SK-N-SH (cell line): Measurements from ENCODE around the gene GSG1L. TPM values are rescaled to one million over a fixed set of nuclear protein-coding genes. Genes with fewer than 3 reads are reported as not detected.

ENCODE experiments used
- CTCF ChIA-PET: fragments of 300-600, 350-600 bp; formaldehyde crosslinking; extraction: SDS; loops from one replicate; lab custom pipeline; 2021; lab: Yijun Ruan, JAX
- POLR2A ChIA-PET: fragments of 350-600 bp; sonication (Branson Sonifier 250); formaldehyde crosslinking; extraction: SDS; loops from one replicate; lab custom pipeline; 2020; ENCODE audit warnings: antibody characterized with exemption, inconsistent platforms; lab: Yijun Ruan, JAX
- DNase-seq: peaks from one replicate; pipeline ENCODE4 v3.0.0; 2012
- H2AFZ ChIP-seq: fragments of 200-600 bp; sonication (generic); 2 replicates; pipeline ENCODE4 v1.8.1; 2016; ENCODE audit warnings: antibody characterized with exemption, mild to moderate bottlenecking, low read depth
- H3F3A ChIP-seq: fragments of 200-600 bp; sonication (generic); replicated peaks from 2 replicates; pipeline ENCODE3; 2016; ENCODE audit warnings: antibody characterized with exemption, mild to moderate bottlenecking; ENCODE audit not compliant: insufficient read depth
- H3K27ac ChIP-seq, 2 experiments: fragments of 200-500 bp in 1 of 2; fragments of 200-600 bp in 1 of 2; sonication (Bioruptor generic) in 1 of 2; sonication (generic), shearing (Covaris generic) in 1 of 2; 2 replicates each; pipeline versions ENCODE4 v1.5.1 to v1.6.1; 2014 to 2016; ENCODE audit warnings: low read depth in 2 of 2, inconsistent platforms in 1 of 2, low read length in 1 of 2, mild to moderate bottlenecking in 1 of 2, mixed read lengths in 1 of 2
- H3K27me3 ChIP-seq: fragments of 200-600 bp; sonication (generic), shearing (Covaris generic); 2 replicates; pipeline ENCODE4 v1.6.1; 2016; ENCODE audit warnings: mixed run types; ENCODE audit not compliant: insufficient read depth
- H3K36me3 ChIP-seq, 2 experiments: fragments of 200-500 bp in 1 of 2; fragments of 200-600 bp in 1 of 2; sonication (Bioruptor generic) in 1 of 2; sonication (generic) in 1 of 2; replicated peaks in 1 of 2; 2 replicates each; pipeline versions ENCODE3 to v1.5.1; 2014 to 2016; ENCODE audit warnings: low read length in 1 of 2, mild to moderate bottlenecking in 1 of 2; ENCODE audit not compliant: insufficient read depth in 2 of 2, control insufficient read depth in 1 of 2
- H3K4me1 ChIP-seq, 2 experiments: fragments of 200-500 bp in 1 of 2; fragments of 200-600 bp in 1 of 2; sonication (Bioruptor generic) in 1 of 2; sonication (generic), shearing (Covaris generic) in 1 of 2; 2 replicates each; pipeline versions ENCODE4 v1.5.1 to v1.6.1; 2014 to 2016; ENCODE audit warnings: low read depth in 1 of 2, low read length in 1 of 2, mixed run types in 1 of 2; ENCODE audit not compliant: insufficient read depth in 2 of 2, control insufficient read depth in 1 of 2
- H3K4me2 ChIP-seq: fragments of 200-600 bp; sonication (generic), shearing (Covaris generic); 2 replicates; pipeline ENCODE4 v1.6.1; 2017; ENCODE audit warnings: mixed run types
- H3K4me3 ChIP-seq, 2 experiments: fragments of 200-500 bp in 1 of 2; fragments of 200-600 bp in 1 of 2; sonication (Bioruptor generic) in 1 of 2; sonication (generic), shearing (Covaris generic) in 1 of 2; 2 replicates each; pipeline versions ENCODE4 v1.5.1 to v1.8.1; 2014 to 2016; ENCODE audit warnings: low read depth in 2 of 2, inconsistent platforms in 1 of 2, low read length in 1 of 2, mild to moderate bottlenecking in 1 of 2, mixed read lengths in 1 of 2, moderate library complexity in 1 of 2
- H3K79me2 ChIP-seq: fragments of 200-600 bp; sonication (generic); 2 replicates; pipeline ENCODE4 v1.8.1; 2017; ENCODE audit warnings: mild to moderate bottlenecking; ENCODE audit not compliant: insufficient read depth
- H3K9ac ChIP-seq: fragments of 200-600 bp; sonication (generic); 2 replicates; pipeline ENCODE4 v1.6.1; 2017; ENCODE audit warnings: mixed run types
- H3K9me2 ChIP-seq: fragments of 200-600 bp; sonication (generic); 2 replicates; pipeline ENCODE4 v1.6.1; 2017; ENCODE audit warnings: mixed run types
- H3K9me3 ChIP-seq: fragments of 200-600 bp; sonication (generic); 2 replicates; pipeline ENCODE4 v1.6.1; 2017; ENCODE audit warnings: mixed run types, mild to moderate bottlenecking, moderate library complexity
- H4K20me1 ChIP-seq: fragments of 200-600 bp; sonication (generic); 2 replicates; pipeline ENCODE4 v1.6.1; 2017; ENCODE audit warnings: mild to moderate bottlenecking, mixed run types; ENCODE audit not compliant: insufficient read depth
- EP300 ChIP-seq, 2 experiments: IDR thresholded peaks; 2 replicates each; pipeline versions ENCODE4 v1.4.0 to v1.6.1; 2012; ENCODE audit warnings: borderline replicate concordance in 1 of 2, low read depth in 1 of 2, low read length in 1 of 2
- EZH2phosphoT487 ChIP-seq: fragments of 200-600 bp; sonication (generic); IDR thresholded peaks from 2 replicates; pipeline ENCODE4 v1.6.1; 2017; ENCODE audit warnings: low read depth, mixed run types, mild to moderate bottlenecking, antibody characterized with exemption, moderate library complexity, borderline replicate concordance
- GABPA ChIP-seq: IDR thresholded peaks from 2 replicates; pipeline ENCODE4 v1.4.0; 2012; ENCODE audit warnings: low read depth, mild to moderate bottlenecking
- JUND ChIP-seq: IDR thresholded peaks from 2 replicates; pipeline ENCODE4 v1.4.0; 2012
- RXRA ChIP-seq: IDR thresholded peaks from 2 replicates; pipeline ENCODE4 v1.4.0; 2012; ENCODE audit warnings: low read depth, mild to moderate bottlenecking, borderline replicate concordance
- TAF1 ChIP-seq: IDR thresholded peaks from 2 replicates; pipeline ENCODE4 v1.6.1; 2012; ENCODE audit warnings: low read depth, mild to moderate bottlenecking, low read length, moderate library complexity, borderline replicate concordance
- WGBS: methylation state at CpG from one replicate; pipeline ENCODE4 v1.1.6; 2017; ENCODE audit warnings: low lambda C conversion rate; 5-methylcytosine and 5-hydroxymethylcytosine counted together
- polyA plus RNA-seq, 3 experiments: library from polyadenylated mRNA; depleted of rRNA; stranded (reverse); fragments of >200 nt; gene quantifications; 2 replicates each; pipeline ENCODE4 v1.2.3, GENCODE V29; 2012
- TF ChIP-seq, protein P1 (sequence below): IDR thresholded peaks from 2 replicates; pipeline ENCODE4 v1.4.0; 2012; ENCODE audit warnings: low read depth, borderline replicate concordance
- TF ChIP-seq, protein P2 (sequence below): fragments of 200-600 bp; sonication (generic); IDR thresholded peaks from 2 replicates; pipeline ENCODE4 v1.6.1; 2017; ENCODE audit warnings: antibody characterized with exemption, mild to moderate bottlenecking, moderate library complexity

The GSG1L gene
- polyA plus RNA-seq, 1 of the 3 experiments (the other 2 are of a cell fraction): not detected

DNA sequence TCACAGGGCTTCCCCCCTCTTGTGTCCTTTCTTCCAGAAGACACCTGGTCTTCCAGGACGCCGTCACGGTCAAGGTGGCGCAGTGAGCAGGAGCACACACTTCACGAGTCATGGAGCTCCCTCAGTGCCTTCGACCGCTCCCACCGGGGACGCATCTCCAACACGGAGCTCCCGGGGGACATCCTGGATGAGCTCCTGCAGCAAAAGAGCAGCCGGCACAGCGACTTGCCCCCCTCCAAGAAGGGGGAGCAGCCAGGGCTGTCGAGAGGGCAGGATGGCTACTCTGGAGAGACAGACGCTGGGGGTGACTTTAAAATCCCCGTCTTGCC, 314.0 kb downstream of the GSG1L start:
- H3F3A ChIP-seq: no peaks in the 10 kb centered on the region
- peaks cover 3 to 18% of the 10 kb centered on the region in 2 experiments for H3K36me3 ChIP-seq
- DNase-seq: no peak
- H3K9me3 ChIP-seq: no peaks in the 10 kb centered on the region
- no peaks in the 10 kb centered on the region for H3K27me3 ChIP-seq
- no peak overlapping the region for H2AFZ ChIP-seq
- CTCF ChIA-PET: interaction anchor here (0.6 to 1.2 kb wide), 3 partner anchors 10 to 361 kb away, joined by 3 to 4 read pairs (median 3); no protein-coding TSS in a partner anchor
- TF ChIP-seq EZH2phosphoT487 (no peak), TAF1 (no peak), RXRA (no peak), EP300 (IDR thresholded peaks at IDR 0.05; ENCODE audit: borderline replicate concordance in 1 of 2, low read depth in 1 of 2, low read length in 1 of 2) (no peak), JUND (no peak)
- H3K4me3 ChIP-seq: no peak overlapping the region
- no peaks in the 10 kb centered on the region for H3K4me1 ChIP-seq
- H3K79me2 ChIP-seq: no peaks in the 10 kb centered on the region
- 98% methylated on average over 16 of the region's 16 CpGs for WGBS
- H4K20me1 ChIP-seq: no peaks in the 10 kb centered on the region
- no peaks in the 10 kb centered on the region for H3K9me2 ChIP-seq
- no peak overlapping the region for H3K27ac ChIP-seq
- H3K4me2 ChIP-seq: no peak overlapping the region
- POLR2A ChIA-PET: no interaction called here
- H3K9ac ChIP-seq: no peak overlapping the region

DNA sequence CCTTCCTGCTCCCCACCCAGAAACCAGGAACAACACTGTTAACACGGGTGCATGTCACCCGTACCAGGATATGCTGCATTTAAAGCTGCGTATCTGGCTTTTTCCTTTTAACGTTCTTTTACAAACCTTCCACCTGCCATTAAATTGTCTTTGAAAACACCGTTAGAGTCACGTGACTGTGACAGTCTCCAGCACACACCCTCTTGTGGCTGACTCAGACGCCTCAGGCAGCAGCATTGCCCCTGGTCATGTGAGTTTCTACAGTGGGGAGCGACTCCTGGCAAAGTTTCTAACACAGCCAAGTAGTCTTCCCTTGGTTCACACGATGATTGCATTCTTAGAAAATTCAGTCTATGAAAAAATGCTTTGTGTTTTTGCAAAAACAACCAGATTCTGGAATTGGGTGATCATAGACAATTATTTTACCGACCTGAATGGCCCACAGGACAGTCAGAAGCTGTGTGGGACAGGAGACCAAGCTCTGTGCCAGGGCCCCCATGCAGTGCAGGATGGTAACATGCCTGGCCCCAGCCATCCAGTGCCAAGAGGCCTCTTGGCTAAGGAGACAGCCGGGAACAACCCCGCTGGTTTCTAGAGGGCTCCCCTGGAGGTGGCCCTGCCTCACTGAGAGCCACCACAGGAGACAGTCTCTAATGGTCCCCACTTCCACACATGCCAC, 314.5 kb downstream of the GSG1L start:
- Histone ChIP-seq H3K79me2 (no peaks in the 10 kb centered on the region), H4K20me1 (no peaks in the 10 kb centered on the region), H3F3A (no peaks in the 10 kb centered on the region), H2AFZ (no peak overlapping the region), H3K36me3 (peaks cover 6 to 14% of the 10 kb centered on the region in 2 experiments), H3K9me3 (no peaks in the 10 kb centered on the region), H3K4me3 (no peak overlapping the region; a peak in 1 of 4 replicates), H3K27me3 (no peaks in the 10 kb centered on the region), H3K4me1 (no peaks in the 10 kb centered on the region), H3K27ac (no peak overlapping the region), H3K4me2 (no peak overlapping the region), H3K9me2 (no peaks in the 10 kb centered on the region), H3K9ac (no peak overlapping the region)
- ChIA-PET POLR2A (no interaction called here), CTCF (interaction anchor here (1.0 to 1.2 kb wide), 2 partner anchors 10 to 135 kb away, joined by 3 read pairs; no protein-coding TSS in a partner anchor)
- no peak for DNase-seq
- 73% methylated on average over 10 of the region's 12 CpGs for WGBS
- TF ChIP-seq, protein P1, sequence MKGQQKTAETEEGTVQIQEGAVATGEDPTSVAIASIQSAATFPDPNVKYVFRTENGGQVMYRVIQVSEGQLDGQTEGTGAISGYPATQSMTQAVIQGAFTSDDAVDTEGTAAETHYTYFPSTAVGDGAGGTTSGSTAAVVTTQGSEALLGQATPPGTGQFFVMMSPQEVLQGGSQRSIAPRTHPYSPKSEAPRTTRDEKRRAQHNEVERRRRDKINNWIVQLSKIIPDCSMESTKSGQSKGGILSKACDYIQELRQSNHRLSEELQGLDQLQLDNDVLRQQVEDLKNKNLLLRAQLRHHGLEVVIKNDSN: peak; percentile 76
- TF ChIP-seq GABPA: no peak
- TF ChIP-seq, protein P2, sequence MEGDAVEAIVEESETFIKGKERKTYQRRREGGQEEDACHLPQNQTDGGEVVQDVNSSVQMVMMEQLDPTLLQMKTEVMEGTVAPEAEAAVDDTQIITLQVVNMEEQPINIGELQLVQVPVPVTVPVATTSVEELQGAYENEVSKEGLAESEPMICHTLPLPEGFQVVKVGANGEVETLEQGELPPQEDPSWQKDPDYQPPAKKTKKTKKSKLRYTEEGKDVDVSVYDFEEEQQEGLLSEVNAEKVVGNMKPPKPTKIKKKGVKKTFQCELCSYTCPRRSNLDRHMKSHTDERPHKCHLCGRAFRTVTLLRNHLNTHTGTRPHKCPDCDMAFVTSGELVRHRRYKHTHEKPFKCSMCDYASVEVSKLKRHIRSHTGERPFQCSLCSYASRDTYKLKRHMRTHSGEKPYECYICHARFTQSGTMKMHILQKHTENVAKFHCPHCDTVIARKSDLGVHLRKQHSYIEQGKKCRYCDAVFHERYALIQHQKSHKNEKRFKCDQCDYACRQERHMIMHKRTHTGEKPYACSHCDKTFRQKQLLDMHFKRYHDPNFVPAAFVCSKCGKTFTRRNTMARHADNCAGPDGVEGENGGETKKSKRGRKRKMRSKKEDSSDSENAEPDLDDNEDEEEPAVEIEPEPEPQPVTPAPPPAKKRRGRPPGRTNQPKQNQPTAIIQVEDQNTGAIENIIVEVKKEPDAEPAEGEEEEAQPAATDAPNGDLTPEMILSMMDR: peak; percentile 37
